KOPT-K1 (cell line): ENCODE measurements around the gene MXD1.
A peak's percentile ranks its signal among the peaks of the same experiment; 100 is the strongest.
"Not testable (repeated sequence)": the region's sequence is repeated elsewhere in the genome, so short reads cannot be mapped to it uniquely, and the experiment has no call there.

Experiments used
- H3K27ac ChIP-seq: fragments of 200-600 bp; sonication (generic); 2 replicates; pipeline ENCODE4 v1.5.1; 2016; ENCODE audit warnings: antibody characterized with exemption, mild to moderate bottlenecking, low read depth, low read length; ENCODE audit not compliant: poor library complexity, severe bottlenecking
- H3K36me3 ChIP-seq: fragments of 200-600 bp; sonication (generic); 2 replicates; pipeline ENCODE4 v1.5.1; 2017; ENCODE audit warnings: antibody characterized with exemption, mild to moderate bottlenecking, low read length, moderate library complexity; ENCODE audit not compliant: insufficient read depth
- H3K9me3 ChIP-seq: fragments of 200-600 bp; sonication (generic); 2 replicates; pipeline ENCODE4 v1.5.1; 2017; ENCODE audit warnings: antibody characterized with exemption, low read length, mild to moderate bottlenecking; ENCODE audit not compliant: insufficient read depth, poor library complexity, severe bottlenecking

MXD1 gene

GRCh38 chr2:69943843-69944525 lies 29.1 kb downstream of the MXD1 start:
- Histone ChIP-seq H3K36me3 (peaks cover 3% of the 10 kb centered on the region), H3K27ac (no peak overlapping the region), H3K9me3 (no peaks in the 10 kb centered on the region)

GRCh38 chr2:69944756-69945155 lies 29.8 kb downstream of the MXD1 start:
- H3K27ac ChIP-seq, result no peak overlapping the region
- H3K36me3 ChIP-seq, result no peaks in the 10 kb centered on the region
- H3K9me3 ChIP-seq, result no peaks in the 10 kb centered on the region

GRCh38 chr2:69945441-69945840 lies 30.5 kb downstream of the MXD1 start:
- peak overlapping the region; percentile 88 for H3K27ac ChIP-seq
- H3K9me3 ChIP-seq, result no peaks in the 10 kb centered on the region
- no peaks in the 10 kb centered on the region for H3K36me3 ChIP-seq

- H3K36me3 ChIP-seq, result no peaks in the 10 kb centered on the region
- no peaks in the 10 kb centered on the region for H3K9me3 ChIP-seq
- H3K27ac ChIP-seq, result peak overlapping the region; percentile 88
Measured at GRCh38 chr2:69945941-69946340, 31.0 kb downstream of the MXD1 start.

GRCh38 chr2:69946351-69947324 lies 31.7 kb downstream of the MXD1 start:
- Histone ChIP-seq H3K27ac (peak overlapping the region; percentile 88), H3K9me3 (no peaks in the 10 kb centered on the region), H3K36me3 (no peaks in the 10 kb centered on the region)

GRCh38 chr2:69947325-69947931 lies 32.5 kb downstream of the MXD1 start:
- Histone ChIP-seq H3K9me3 (no peaks in the 10 kb centered on the region), H3K36me3 (no peaks in the 10 kb centered on the region), H3K27ac (peak overlapping the region; percentile 88)

GRCh38 chr2:69948032-69948962 lies 33.4 kb downstream of the MXD1 start:
- Histone ChIP-seq H3K27ac (peak overlapping the region; percentile 88), H3K9me3 (no peaks in the 10 kb centered on the region), H3K36me3 (no peaks in the 10 kb centered on the region)

GRCh38 chr2:69948963-69949645 lies 34.2 kb downstream of the MXD1 start:
- Histone ChIP-seq H3K27ac (no peak overlapping the region), H3K36me3 (no peaks in the 10 kb centered on the region), H3K9me3 (no peaks in the 10 kb centered on the region)

GRCh38 chr2:69950241-69950640 lies 35.3 kb downstream of the MXD1 start:
- H3K36me3 ChIP-seq, result no peaks in the 10 kb centered on the region
- no peak overlapping the region for H3K27ac ChIP-seq
- no peaks in the 10 kb centered on the region for H3K9me3 ChIP-seq

GRCh38 chr2:69950671-69951070 lies 35.8 kb downstream of the MXD1 start:
- not testable (repeated sequence) for H3K9me3 ChIP-seq, H3K36me3 ChIP-seq, H3K27ac ChIP-seq

GRCh38 chr2:69952336-69953115 lies 37.6 kb downstream of the MXD1 start:
- Histone ChIP-seq H3K9me3 (no peaks in the 10 kb centered on the region), H3K27ac (no peak overlapping the region), H3K36me3 (no peaks in the 10 kb centered on the region)

- no peak overlapping the region for H3K27ac ChIP-seq
- H3K9me3 ChIP-seq, result no peaks in the 10 kb centered on the region
- no peaks in the 10 kb centered on the region for H3K36me3 ChIP-seq
Measured at GRCh38 chr2:69954084-69954483, 39.2 kb downstream of the MXD1 start.

GRCh38 chr2:69955029-69955428 lies 40.1 kb downstream of the MXD1 start:
- Histone ChIP-seq H3K27ac (no peak overlapping the region), H3K36me3 (no peaks in the 10 kb centered on the region), H3K9me3 (no peaks in the 10 kb centered on the region)
